Hepatocyte (in vitro differentiated cells): ENCODE results near the gene ID3. TPM values are rescaled to one million over a fixed set of nuclear protein-coding genes. Genes with fewer than 3 reads are reported as not detected.
"Not testable (repeated sequence)": the region's sequence is repeated elsewhere in the genome, so short reads cannot be mapped to it uniquely, and the experiment has no call there.

ENCODE experiments used
- DNase-seq: peaks from one replicate; pipeline ENCODE4 v3.0.0-alpha.2; 2016; ENCODE audit warnings: low spot score
- H2AFZ ChIP-seq: fragments of 200-600 bp; sonication (generic); 2 replicates; pipeline ENCODE4 v1.6.0; 2016; ENCODE audit warnings: antibody characterized with exemption, mild to moderate bottlenecking
- H3K27ac ChIP-seq: fragments of 200-600 bp; sonication (generic); 2 replicates; pipeline ENCODE4 v1.5.1; 2016; ENCODE audit warnings: mild to moderate bottlenecking
- H3K27me3 ChIP-seq: fragments of 200-600 bp; sonication (generic); 2 replicates; pipeline ENCODE4 v1.6.1; 2016
- H3K36me3 ChIP-seq: fragments of 200-600 bp; sonication (generic); replicated peaks from 2 replicates; pipeline ENCODE4 v1.5.1; 2016; ENCODE audit warnings: low read depth; ENCODE audit not compliant: insufficient read depth
- H3K4me1 ChIP-seq: fragments of 200-600 bp; sonication (generic); 2 replicates; pipeline ENCODE4 v1.5.1; 2016; ENCODE audit warnings: mild to moderate bottlenecking, moderate library complexity; ENCODE audit not compliant: insufficient read depth
- H3K4me2 ChIP-seq: fragments of 200-600 bp; sonication (generic); 2 replicates; pipeline ENCODE4 v1.6.0; 2016
- H3K4me3 ChIP-seq: fragments of 200-600 bp; sonication (generic); 2 replicates; pipeline ENCODE4 v1.5.1; 2016; ENCODE audit warnings: mild to moderate bottlenecking
- H3K79me2 ChIP-seq: fragments of 200-600 bp; sonication (generic); 2 replicates; pipeline ENCODE4 v1.6.0; 2017; ENCODE audit warnings: mild to moderate bottlenecking
- H3K9me2 ChIP-seq: fragments of 200-600 bp; sonication (generic); replicated peaks from 2 replicates; pipeline ENCODE4 v1.6.0; 2017; ENCODE audit warnings: mild to moderate bottlenecking; ENCODE audit not compliant: insufficient read depth
- H3K9me3 ChIP-seq: fragments of 200-600 bp; sonication (generic); 2 replicates; pipeline ENCODE4 v1.5.1; 2016; ENCODE audit warnings: low read depth, mild to moderate bottlenecking
- H4K20me1 ChIP-seq: fragments of 200-600 bp; sonication (generic); 2 replicates; pipeline ENCODE4 v1.6.0; 2016; ENCODE audit warnings: mild to moderate bottlenecking; ENCODE audit not compliant: insufficient read depth, poor library complexity, severe bottlenecking
- CTCF ChIP-seq: fragments of 200-600 bp; sonication (generic); IDR thresholded peaks from 2 replicates; pipeline ENCODE4 v1.5.1; 2016; ENCODE audit warnings: antibody characterized with exemption, mild to moderate bottlenecking; ENCODE audit not compliant: poor library complexity
- EZH2 ChIP-seq: fragments of 200-600 bp; sonication (generic); IDR thresholded peaks from 2 replicates; pipeline ENCODE4 v1.6.1; 2016; ENCODE audit warnings: antibody characterized with exemption, mild to moderate bottlenecking, borderline replicate concordance
- EZH2phosphoT487 ChIP-seq: fragments of 200-600 bp; sonication (generic); IDR thresholded peaks from one replicate; pipeline ENCODE4 v1.6.1; 2018; ENCODE audit warnings: antibody characterized with exemption, mild to moderate bottlenecking, low read depth, moderate library complexity; ENCODE audit not compliant: unreplicated experiment, severe bottlenecking
- WGBS: methylation state at CpG from one replicate; pipeline ENCODE4 v1.1.6; 2016; ENCODE audit warnings: low lambda C conversion rate; ENCODE audit errors: missing lambda C conversion rate; 5-methylcytosine and 5-hydroxymethylcytosine counted together
- polyA plus RNA-seq: library from polyadenylated mRNA; unstranded; fragments of >200 nt; fragmentation: Nextera tagmentation; extraction: Ambion mirVana; gene quantifications from 2 replicates; pipeline ENCODE4 v1.2.1, GENCODE V29; 2016
- total RNA-seq: library from RNA; depleted of rRNA; stranded (reverse); fragments of >200 nt; gene quantifications from 2 replicates; pipeline ENCODE4 v1.2.3, GENCODE V29; 2014

Gene ID3
- total and polyA plus RNA-seq, 2 experiments from 2014 or later: 155 to 314 TPM

GRCh38 chr1:23543707-23544443, 15.4 kb downstream of the ID3 start:
- no peaks in the 10 kb centered on the region for H3K79me2 ChIP-seq
- no peaks in the 10 kb centered on the region for H3K36me3 ChIP-seq
- H2AFZ ChIP-seq: no peak overlapping the region
- no peaks in the 10 kb centered on the region for H3K9me3 ChIP-seq
- no peaks in the 10 kb centered on the region for H3K27me3 ChIP-seq
- WGBS: 88% methylated on average over 8 of the region's 8 CpGs
- no peaks in the 10 kb centered on the region for H4K20me1 ChIP-seq
- H3K4me2 ChIP-seq: no peak overlapping the region
- TF ChIP-seq EZH2phosphoT487 (no peak), CTCF (no peak), EZH2 (no peak)
- peaks cover 17% of the 10 kb centered on the region for H3K4me1 ChIP-seq
- H3K27ac ChIP-seq: no peak overlapping the region
- no peak for DNase-seq
- no peaks in the 10 kb centered on the region for H3K9me2 ChIP-seq
- no peak overlapping the region for H3K4me3 ChIP-seq

- not testable (repeated sequence) for H3K27me3 ChIP-seq, H3K9me2 ChIP-seq, H3K27ac ChIP-seq, H3K4me2 ChIP-seq, DNase-seq, H3K79me2 ChIP-seq, H3K9me3 ChIP-seq, H3K36me3 ChIP-seq, H3K4me3 ChIP-seq, H4K20me1 ChIP-seq, H2AFZ ChIP-seq
- WGBS: 91% methylated on average over 5 of the region's 5 CpGs
- peaks cover 15% of the 10 kb centered on the region for H3K4me1 ChIP-seq
Measured at GRCh38 chr1:23542940-23543339, 16.4 kb downstream of the ID3 start.

GRCh38 chr1:23539698-23540266, 19.5 kb downstream of the ID3 start:
- peak overlapping the region; percentile 22 for H3K27ac ChIP-seq
- H3K4me1 ChIP-seq: peaks cover under 1% of the 10 kb centered on the region
- no peaks in the 10 kb centered on the region for H3K79me2 ChIP-seq
- WGBS: 10% methylated on average over 16 of the region's 16 CpGs
- H3K9me3 ChIP-seq: no peaks in the 10 kb centered on the region
- H3K4me2 ChIP-seq: peak overlapping the region; percentile 67
- H4K20me1 ChIP-seq: no peaks in the 10 kb centered on the region
- DNase-seq: peak; percentile 95
- H2AFZ ChIP-seq: peak overlapping the region; percentile 44
- peak; percentile 95 for TF ChIP-seq CTCF
- no peak for TF ChIP-seq EZH2phosphoT487
- TF ChIP-seq EZH2: no peak
- no peak overlapping the region for H3K4me3 ChIP-seq
- H3K27me3 ChIP-seq: no peaks in the 10 kb centered on the region
- H3K9me2 ChIP-seq: no peaks in the 10 kb centered on the region
- H3K36me3 ChIP-seq: no peaks in the 10 kb centered on the region

- no peak for TF ChIP-seq EZH2phosphoT487
- TF ChIP-seq EZH2: no peak
- no peak for TF ChIP-seq CTCF
- Histone ChIP-seq H3K4me1 (no peaks in the 10 kb centered on the region), H3K4me3 (no peak overlapping the region), H3K9me2 (no peaks in the 10 kb centered on the region), H3K36me3 (no peaks in the 10 kb centered on the region), H3K27me3 (no peaks in the 10 kb centered on the region), H3K9me3 (no peaks in the 10 kb centered on the region), H3K79me2 (no peaks in the 10 kb centered on the region), H2AFZ (no peak overlapping the region), H3K27ac (no peak overlapping the region), H3K4me2 (no peak overlapping the region), H4K20me1 (no peaks in the 10 kb centered on the region)
- DNase-seq: no peak
- 77% methylated on average over 9 of the region's 9 CpGs for WGBS
Measured at GRCh38 chr1:23537296-23537973, 21.9 kb downstream of the ID3 start.
